H9 (cell line): ENCODE measurements around the gene SYTL1. TPM values are rescaled to one million over a fixed set of nuclear protein-coding genes. Genes with fewer than 3 reads are reported as not detected.

Source experiments
- DNase-seq: peaks from one replicate; pipeline ENCODE4 v3.0.0-alpha.2; 2017
- H2AFZ ChIP-seq: one replicate; pipeline ENCODE4 v1.6.1; 2013; ENCODE audit warnings: mild to moderate bottlenecking, low read length, control low read depth, moderate library complexity
- H2AK5ac ChIP-seq: 2 replicates; pipeline ENCODE4 v1.6.1; 2013; ENCODE audit warnings: low read length, control low read depth, mixed read lengths; ENCODE audit not compliant: insufficient read length
- H2BK120ac ChIP-seq: one replicate; pipeline ENCODE4 v1.6.1; 2013; ENCODE audit warnings: low read depth, mild to moderate bottlenecking, low read length, control low read depth, inconsistent platforms; ENCODE audit not compliant: poor library complexity, severe bottlenecking
- H2BK12ac ChIP-seq: 2 replicates; pipeline ENCODE4 v1.6.1; 2013; ENCODE audit warnings: low read length, control low read depth, mixed read lengths, low read depth; ENCODE audit not compliant: insufficient read length
- H2BK15ac ChIP-seq: 2 replicates; pipeline ENCODE4 v1.6.1; 2013; ENCODE audit warnings: low read depth, low read length, control low read depth
- H2BK20ac ChIP-seq: one replicate; pipeline ENCODE4 v1.6.1; 2013; ENCODE audit warnings: low read depth, mild to moderate bottlenecking, low read length, control low read depth, inconsistent platforms; ENCODE audit not compliant: poor library complexity, severe bottlenecking
- H2BK5ac ChIP-seq: 2 replicates; pipeline ENCODE4 v1.6.1; 2013; ENCODE audit warnings: low read length, control low read depth, mixed read lengths; ENCODE audit not compliant: insufficient read length
- H3K14ac ChIP-seq: 2 replicates; pipeline ENCODE4 v1.6.1; 2013; ENCODE audit warnings: low read length, control low read depth; ENCODE audit not compliant: insufficient read depth
- H3K18ac ChIP-seq: 2 replicates; pipeline ENCODE4 v1.6.1; 2013; ENCODE audit warnings: low read depth, mild to moderate bottlenecking, mixed read lengths, low read length, control low read depth; ENCODE audit not compliant: insufficient read length
- H3K23ac ChIP-seq: 2 replicates; pipeline ENCODE4 v1.6.1; 2013; ENCODE audit warnings: low read length, control low read depth, mixed read lengths, low read depth; ENCODE audit not compliant: insufficient read length
- H3K23me2 ChIP-seq: 2 replicates; pipeline ENCODE4 v1.6.1; 2013; ENCODE audit warnings: low read depth, mild to moderate bottlenecking, mixed read lengths, low read length, control low read depth; ENCODE audit not compliant: insufficient read length, poor library complexity, severe bottlenecking
- H3K27ac ChIP-seq: 2 replicates; pipeline ENCODE4 v1.5.1; 2013; ENCODE audit warnings: low read length, control low read depth, mixed read lengths, low read depth; ENCODE audit not compliant: insufficient read length
- H3K27me3 ChIP-seq: 2 replicates; pipeline ENCODE4 v1.6.1; 2013; ENCODE audit warnings: low read length, control low read depth, inconsistent platforms; ENCODE audit not compliant: insufficient read depth
- H3K4ac ChIP-seq: 2 replicates; pipeline ENCODE4 v1.6.1; 2013; ENCODE audit warnings: low read depth, mild to moderate bottlenecking, control low read depth, inconsistent platforms, low read length, moderate library complexity
- H3K4me1 ChIP-seq: 2 replicates; pipeline ENCODE4 v1.6.1; 2013; ENCODE audit warnings: low read length, control low read depth, inconsistent platforms; ENCODE audit not compliant: insufficient read depth
- H3K4me2 ChIP-seq: 2 replicates; pipeline ENCODE4 v1.6.1; 2013; ENCODE audit warnings: low read length, control low read depth, mixed read lengths; ENCODE audit not compliant: insufficient read length, insufficient read depth
- H3K56ac ChIP-seq: 2 replicates; pipeline ENCODE4 v1.6.1; 2013; ENCODE audit warnings: low read depth, mild to moderate bottlenecking, mixed read lengths, low read length, control low read depth; ENCODE audit not compliant: insufficient read length
- H3K79me1 ChIP-seq: 2 replicates; pipeline ENCODE4 v1.6.1; 2013; ENCODE audit warnings: low read depth, mild to moderate bottlenecking, moderate library complexity, low read length, control low read depth, inconsistent platforms; ENCODE audit not compliant: insufficient read depth, poor library complexity, severe bottlenecking
- H3K79me2 ChIP-seq: 2 replicates; pipeline ENCODE4 v1.6.1; 2013; ENCODE audit warnings: low read length, control low read depth, inconsistent platforms; ENCODE audit not compliant: insufficient read depth
- H3K9ac ChIP-seq: 2 replicates; pipeline ENCODE4 v1.6.1; 2013; ENCODE audit warnings: low read length, control low read depth, mixed read lengths; ENCODE audit not compliant: insufficient read length; ENCODE audit errors: extremely low read depth
- H3K9me3 ChIP-seq: one replicate; pipeline ENCODE4 v1.6.1; 2013; ENCODE audit warnings: low read depth, low read length, inconsistent platforms; ENCODE audit not compliant: control insufficient read depth
- H3T11ph ChIP-seq: one replicate; pipeline ENCODE4 v1.6.1; 2013; ENCODE audit warnings: mild to moderate bottlenecking, low read length, control low read depth, inconsistent platforms
- H4K20me1 ChIP-seq: one replicate; pipeline ENCODE4 v1.6.1; 2013; ENCODE audit not compliant: control insufficient read depth, insufficient read length, insufficient read depth
- H4K5ac ChIP-seq: 2 replicates; pipeline ENCODE4 v1.6.1; 2013; ENCODE audit warnings: low read depth, mild to moderate bottlenecking, mixed read lengths, low read length, control low read depth; ENCODE audit not compliant: insufficient read length
- H4K8ac ChIP-seq: replicated peaks from 2 replicates; pipeline ENCODE4 v1.6.1; 2013; ENCODE audit warnings: low read length, control low read depth, mixed read lengths, low read depth; ENCODE audit not compliant: insufficient read length
- H4K91ac ChIP-seq: 2 replicates; pipeline ENCODE4 v1.6.1; 2013; ENCODE audit warnings: low read depth, mild to moderate bottlenecking, moderate library complexity, mixed read lengths, low read length, control low read depth; ENCODE audit not compliant: insufficient read length
- H3K27ac Mint-ChIP-seq, 3 experiments: 2 replicates in 2 of 3; 3 replicates in 1 of 3; pipeline ENCODE4 v1.8.0; 2020 to 2021; ENCODE audit warnings: mixed read lengths in 3 of 3, mild to moderate bottlenecking in 1 of 3, moderate library complexity in 1 of 3
- H3K27me3 Mint-ChIP-seq: 2 replicates; pipeline ENCODE4 v1.8.0; 2021; ENCODE audit warnings: low read depth, mild to moderate bottlenecking, moderate library complexity, mixed read lengths
- H3K36me3 Mint-ChIP-seq, 3 experiments: 2 replicates in 2 of 3; 3 replicates in 1 of 3; pipeline ENCODE4 v1.8.0; 2020 to 2021; ENCODE audit warnings: low read depth in 3 of 3, mixed read lengths in 3 of 3; ENCODE audit not compliant: insufficient read depth in 1 of 3
- H3K4me1 Mint-ChIP-seq, 2 experiments: 2 replicates each; pipeline ENCODE4 v1.8.0; 2020; ENCODE audit warnings: mixed read lengths in 2 of 2
- H3K4me3 Mint-ChIP-seq, 2 experiments: 2 replicates in 1 of 2; 3 replicates in 1 of 2; pipeline ENCODE4 v1.8.0; 2020 to 2021; ENCODE audit warnings: mild to moderate bottlenecking in 2 of 2, mixed read lengths in 2 of 2, moderate library complexity in 1 of 2
- H3K9me3 Mint-ChIP-seq, 2 experiments: 2 replicates in 1 of 2; 3 replicates in 1 of 2; pipeline ENCODE4 v1.8.0; 2020; ENCODE audit warnings: mild to moderate bottlenecking in 2 of 2, mixed read lengths in 2 of 2, moderate library complexity in 1 of 2
- WGBS: extraction: QIAGEN DNeasy Blood & Tissue Kit; methylation state at CpG from one replicate; pipeline ENCODE4 v1.1.7; 2013; ENCODE audit warnings: missing lambda C conversion rate, low lambda C conversion rate, mixed read lengths; ENCODE audit not compliant: insufficient read length; ENCODE audit errors: extremely low coverage; 5-methylcytosine and 5-hydroxymethylcytosine counted together
- total RNA-seq: library from RNA; stranded (reverse); gene quantifications from 2 replicates; pipeline ENCODE4 v1.2.1, GENCODE V29; 2021
- TF ChIP-seq, protein P1 (sequence below): fragments of 200-600 bp; sonication (generic); conservative IDR thresholded peaks from 3 replicates; pipeline ENCODE4 v1.8.0; 2021; ENCODE audit warnings: antibody characterized with exemption, mild to moderate bottlenecking

SYTL1 gene
- total RNA-seq, 1 experiment from 2014 or later = 12.0 TPM

DNA sequence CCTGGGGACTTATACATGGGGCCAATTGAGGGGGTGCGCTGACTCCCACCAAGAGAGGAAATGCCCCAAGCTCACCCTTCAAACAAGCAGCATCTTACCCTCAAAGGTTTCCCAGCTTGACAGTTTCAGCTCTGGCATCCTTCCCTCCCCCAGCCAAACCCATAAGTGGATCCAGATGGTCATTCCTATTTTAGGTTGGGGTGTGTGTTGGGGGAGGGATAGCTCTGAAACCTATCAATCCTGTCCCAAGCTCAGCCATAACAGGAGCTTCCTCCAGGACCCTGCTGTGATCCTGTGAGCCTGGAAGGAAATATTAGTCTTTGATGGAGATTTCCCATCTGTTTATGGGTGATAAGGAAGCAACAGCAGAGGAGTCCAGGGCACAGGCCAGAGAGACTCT lies 23.2 kb upstream of the SYTL1 start:
- H3K4me1 Mint-ChIP-seq = peaks cover 13 to 14% of the 10 kb centered on the region in 2 experiments
- no peak overlapping the region for H4K5ac ChIP-seq
- no peaks in the 10 kb centered on the region for H3K4me1 ChIP-seq
- no peak overlapping the region for H2AK5ac ChIP-seq
- no peak overlapping the region for H2BK20ac ChIP-seq
- no peak overlapping the region for H3K27ac ChIP-seq
- 0 out of 7 replicates have a peak, but pooled peaks cover 0 to under 1% (median 0%) of the 10 kb centered on the region in 3 experiments for H3K36me3 Mint-ChIP-seq
- H2BK12ac ChIP-seq = no peak overlapping the region
- no peaks in the 10 kb centered on the region for H4K20me1 ChIP-seq
- H3K79me1 ChIP-seq = no peaks in the 10 kb centered on the region
- peaks cover 6% of the 10 kb centered on the region for H3K27me3 Mint-ChIP-seq
- H3K23ac ChIP-seq = no peak overlapping the region
- no peak overlapping the region for H3K27ac Mint-ChIP-seq
- H3K79me2 ChIP-seq = peaks cover 4% of the 10 kb centered on the region; the same call in 1 of the 2 replicates
- H2BK5ac ChIP-seq = no peak overlapping the region
- no peak overlapping the region for H3K56ac ChIP-seq
- no peak overlapping the region for H3K4me3 Mint-ChIP-seq
- TF ChIP-seq, protein P1, sequence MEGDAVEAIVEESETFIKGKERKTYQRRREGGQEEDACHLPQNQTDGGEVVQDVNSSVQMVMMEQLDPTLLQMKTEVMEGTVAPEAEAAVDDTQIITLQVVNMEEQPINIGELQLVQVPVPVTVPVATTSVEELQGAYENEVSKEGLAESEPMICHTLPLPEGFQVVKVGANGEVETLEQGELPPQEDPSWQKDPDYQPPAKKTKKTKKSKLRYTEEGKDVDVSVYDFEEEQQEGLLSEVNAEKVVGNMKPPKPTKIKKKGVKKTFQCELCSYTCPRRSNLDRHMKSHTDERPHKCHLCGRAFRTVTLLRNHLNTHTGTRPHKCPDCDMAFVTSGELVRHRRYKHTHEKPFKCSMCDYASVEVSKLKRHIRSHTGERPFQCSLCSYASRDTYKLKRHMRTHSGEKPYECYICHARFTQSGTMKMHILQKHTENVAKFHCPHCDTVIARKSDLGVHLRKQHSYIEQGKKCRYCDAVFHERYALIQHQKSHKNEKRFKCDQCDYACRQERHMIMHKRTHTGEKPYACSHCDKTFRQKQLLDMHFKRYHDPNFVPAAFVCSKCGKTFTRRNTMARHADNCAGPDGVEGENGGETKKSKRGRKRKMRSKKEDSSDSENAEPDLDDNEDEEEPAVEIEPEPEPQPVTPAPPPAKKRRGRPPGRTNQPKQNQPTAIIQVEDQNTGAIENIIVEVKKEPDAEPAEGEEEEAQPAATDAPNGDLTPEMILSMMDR = no peak
- no peak overlapping the region for H2BK15ac ChIP-seq
- H3K14ac ChIP-seq = no peak overlapping the region
- H4K8ac ChIP-seq = no peak overlapping the region
- H3K4ac ChIP-seq = no peak overlapping the region
- no peak overlapping the region for H3K4me2 ChIP-seq
- no peak overlapping the region for H3T11ph ChIP-seq
- H2AFZ ChIP-seq = no peak overlapping the region
- no peak overlapping the region for H3K18ac ChIP-seq
- no peak overlapping the region for H4K91ac ChIP-seq
- no CpG with 5 or more reads among the region's 1 CpG for WGBS
- no peaks in the 10 kb centered on the region; the same call in 1 of the 2 replicates for H3K27me3 ChIP-seq
- peaks cover 10% of the 10 kb centered on the region for H3K23me2 ChIP-seq
- no peaks in the 10 kb centered on the region for H3K9me3 ChIP-seq
- no peaks in the 10 kb centered on the region for H3K9me3 Mint-ChIP-seq
- no peak overlapping the region for H2BK120ac ChIP-seq
- no peak overlapping the region for H3K9ac ChIP-seq
- DNase-seq = no peak
